ENCODE measurements around the gene RD3L. TPM values are rescaled to one million over a fixed set of nuclear protein-coding genes. Genes with fewer than 3 reads are reported as not detected.

Gene RD3L
- total and polyA plus RNA-seq, 9 of the 15 experiments (the other 6 are each of a cell fraction or from before 2014, with no cell fraction given): 0.14 TPM; not detected in 8

GRCh38 chr14:103949131-103949790 lies 6.9 kb upstream of the RD3L start:
- Histone ChIP-seq H3K36me3 (ENCODE audit: control insufficient read depth, insufficient read depth, low read length) (no peaks in the 10 kb centered on the region), H3K4me1 (replicated peaks in 1 of 2; ENCODE audit: control insufficient read depth in 2 of 2, insufficient read depth in 2 of 2, low read length in 2 of 2) (peaks cover 0 to under 1% of the 10 kb centered on the region in 2 experiments; a peak in 2 of 5 replicates), H3K27me3 (ENCODE audit: control insufficient read depth in 2 of 2, insufficient read depth in 2 of 2, low read length in 2 of 2) (no peaks in the 10 kb centered on the region), H3K79me2 (ENCODE audit: control insufficient read depth, insufficient read depth, low read length) (no peaks in the 10 kb centered on the region), H3K27ac (ENCODE audit: extremely low read depth, low read depth, low read length) (no peak overlapping the region), H3K9me3 (replicated peaks; ENCODE audit: control insufficient read depth, insufficient read depth, low read depth, low read length) (no peaks in the 10 kb centered on the region), H3K9ac (ENCODE audit: insufficient read depth in 1 of 2, low read depth in 2 of 2, low read length in 2 of 2) (no peak overlapping the region), H4K20me1 (replicated peaks; ENCODE audit: control insufficient read depth, insufficient read depth, low read length) (no peaks in the 10 kb centered on the region), H3K4me3 (no peak overlapping the region), H3K9me1 (ENCODE audit: control insufficient read depth, insufficient read depth, low read length) (no peaks in the 10 kb centered on the region), H2AFZ (ENCODE audit: low read depth, low read length) (no peak overlapping the region), H3K4me2 (ENCODE audit: insufficient read depth, low read length) (no peak overlapping the region)
- FAIRE-seq (no peak), ATAC-seq (no peak), DNase-seq (ENCODE audit: extremely low read depth in 1 of 4, low spot score in 3 of 4) (no peak)
- CTCF ChIA-PET (ENCODE audit: low intra/inter-chr PET ratio): no interaction called here
- WGBS (ENCODE audit: insufficient coverage, low coverage, missing lambda C conversion rate): 43% methylated on average over 5 of the region's 5 CpGs
- intact Hi-C loops (cut with micrococcal nuclease) (no loop called here), in situ Hi-C loops (cut with MboI) (no loop called here)
- BruUV-seq (replicated peaks): no TSS peak
- POLR2A ChIA-PET: interaction anchor here (1.3 kb wide), 1 partner anchor 12 kb away, joined by 3 read pairs; no protein-coding TSS in a partner anchor
- TF ChIP-seq GTF2B (IDR thresholded peaks at IDR 0.05; ENCODE audit: extremely low read depth, insufficient read length) (no peak), FOXK2 (conservative IDR thresholded peaks at IDR 0.05 in 1 of 2, IDR thresholded peaks at IDR 0.05 in 1 of 2; ENCODE audit: low read depth in 2 of 2) (no peak), HLTF (IDR thresholded peaks at IDR 0.05) (no peak), ZBTB9 (CRISPR knock-in tag; IDR thresholded peaks at IDR 0.05) (no peak)
